Suppressor macrophage treated with lipopolysaccharide for 4 hours (primary cell): ENCODE results near the gene TRIM7.
"Not testable (repeated sequence)": the region's sequence is repeated elsewhere in the genome, so short reads cannot be mapped to it uniquely, and the experiment has no call there.

ENCODE experiments used
- DNase-seq: peaks from one replicate; pipeline ENCODE4 v3.0.0-alpha.2; 2020

Gene TRIM7

DNA sequence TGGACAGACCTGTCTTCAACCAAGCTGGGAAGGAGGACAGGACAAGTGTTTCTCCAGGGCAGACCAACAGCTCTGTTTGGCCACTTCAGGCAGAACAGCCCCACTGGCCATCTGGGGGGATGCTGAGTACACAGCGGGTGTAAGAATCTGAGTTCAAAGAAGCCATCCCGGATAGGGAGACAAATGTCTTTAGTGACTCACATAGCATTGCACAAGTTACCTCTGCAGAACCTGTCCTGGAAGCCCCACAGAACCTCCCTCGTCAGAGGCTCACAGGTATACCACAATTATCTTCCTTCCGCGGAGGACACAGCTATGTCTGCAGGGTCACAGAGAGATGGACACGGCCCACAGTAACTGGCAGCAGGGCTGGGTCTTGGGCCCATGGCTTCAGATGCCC is 55.6 kb downstream of the TRIM7 start:
- no peak for DNase-seq

DNA sequence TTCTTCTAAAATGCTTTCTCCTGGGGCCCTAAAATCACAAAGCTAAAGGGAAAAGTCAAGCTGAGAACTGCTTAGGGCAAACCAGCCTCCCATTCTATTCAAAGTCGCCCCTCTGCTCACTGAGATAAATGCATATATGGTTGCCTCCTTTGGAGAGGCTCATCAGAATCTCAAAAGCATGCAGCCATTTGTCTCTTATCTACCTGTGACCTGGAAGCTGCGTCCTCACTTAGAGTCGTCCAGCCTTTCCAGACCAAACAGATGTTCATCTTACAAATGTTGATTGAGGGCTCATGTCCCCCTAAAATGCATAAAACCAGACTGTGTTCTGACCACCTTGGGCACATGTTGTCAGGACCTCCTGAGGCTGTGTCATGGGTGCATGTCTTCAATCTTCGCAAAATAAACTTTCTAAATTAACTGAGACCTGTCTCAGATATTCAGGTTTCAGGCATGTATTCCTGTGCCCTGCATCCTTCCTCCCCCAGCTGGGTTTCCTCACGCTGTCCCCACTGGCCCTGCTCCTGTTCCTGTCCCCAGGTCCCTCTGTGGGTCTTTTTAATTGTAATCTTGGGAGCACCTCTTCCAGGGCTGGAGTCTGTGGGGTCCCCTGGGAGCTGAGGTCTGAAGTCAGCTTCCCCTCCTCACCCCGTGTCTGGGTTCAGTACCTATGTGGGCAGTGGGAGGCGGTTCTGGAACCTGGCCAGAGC is 57.9 kb downstream of the TRIM7 start, which contains the start of gene OR2V2:
OR2V2 (plus strand) TSS at position 660 of the 710 bp plus-strand sequence. CDS start 7,357 bp downstream, outside the sequence.
- DNase-seq: not testable (repeated sequence)

DNA sequence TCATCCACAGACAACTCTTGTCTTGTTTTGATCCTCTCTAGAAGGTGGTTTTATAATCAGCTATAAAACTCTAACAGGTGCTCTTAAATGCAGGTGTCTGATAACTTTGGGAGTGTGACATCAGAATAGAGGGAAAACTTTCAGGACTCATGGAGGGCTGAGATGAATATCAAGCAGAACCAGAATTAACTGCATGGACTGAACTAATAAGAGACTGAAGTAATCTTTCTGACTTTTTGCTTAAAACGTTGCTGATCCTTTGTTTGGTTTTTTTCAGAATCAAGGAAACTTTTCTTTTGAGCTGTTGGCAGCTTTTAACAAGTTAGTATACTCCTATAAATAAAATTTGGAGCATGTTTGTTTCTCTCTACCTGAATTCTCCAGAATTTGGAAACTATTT is 59.9 kb downstream of the TRIM7 start:
- DNase-seq: no peak
